ENCODE data around the gene RPUSD3.

RPUSD3 gene

GRCh38 chr3:9818666-9819335 is 25.0 kb downstream of the RPUSD3 start:
- Histone ChIP-seq H3K79me2 (no peaks in the 10 kb centered on the region), H3K9ac (no peak overlapping the region), H3K4me3 (ENCODE audit: low read depth, low read length) (no peak overlapping the region), H3K4me2 (ENCODE audit: low read length) (no peak overlapping the region), H3K27me3 (ENCODE audit: control insufficient read depth, insufficient read depth, low read length) (no peaks in the 10 kb centered on the region), H3K27ac (no peak overlapping the region), H3K4me1 (no peaks in the 10 kb centered on the region), H2AFZ (no peak overlapping the region), H3K36me3 (ENCODE audit: control insufficient read depth, insufficient read depth, low read length) (no peaks in the 10 kb centered on the region), H3K9me3 (ENCODE audit: control insufficient read depth, low read length) (no peaks in the 10 kb centered on the region)
- TF ChIP-seq CTCF (IDR thresholded peaks at IDR 0.05): no peak

DNA sequence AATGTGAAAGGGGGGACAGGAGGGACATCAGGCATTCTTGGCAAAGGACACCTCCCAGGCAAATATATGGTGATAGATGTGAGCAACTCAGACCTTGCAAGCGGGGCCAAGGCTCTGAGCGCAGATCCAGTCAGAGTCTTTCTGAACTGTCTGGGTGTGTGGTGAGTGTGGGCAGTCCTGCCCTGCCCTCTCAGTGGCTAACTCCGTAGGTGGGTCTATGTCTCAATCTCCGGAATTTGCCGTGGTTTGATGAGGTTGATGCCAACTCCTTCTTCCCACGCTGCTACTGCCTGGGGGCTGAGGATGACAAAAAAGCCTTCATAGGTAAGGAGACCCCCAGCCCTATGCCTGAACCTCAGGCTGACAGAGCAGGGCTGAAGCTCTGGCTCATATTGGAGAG is 26.4 kb downstream of the RPUSD3 start:
- no peaks in the 10 kb centered on the region for H3K36me3 ChIP-seq (ENCODE audit: control insufficient read depth, insufficient read depth, low read length)
- no peak overlapping the region for H3K4me2 ChIP-seq (ENCODE audit: low read length)
- no peak overlapping the region for H3K27ac ChIP-seq
- no peak overlapping the region for H3K4me3 ChIP-seq (ENCODE audit: low read depth, low read length)
- no peaks in the 10 kb centered on the region for H3K79me2 ChIP-seq
- no peak overlapping the region for H2AFZ ChIP-seq
- no peaks in the 10 kb centered on the region for H3K27me3 ChIP-seq (ENCODE audit: control insufficient read depth, insufficient read depth, low read length)
- TF ChIP-seq CTCF (IDR thresholded peaks at IDR 0.05): no peak
- H3K9ac ChIP-seq: no peak overlapping the region
- no peaks in the 10 kb centered on the region for H3K4me1 ChIP-seq
- no peaks in the 10 kb centered on the region for H3K9me3 ChIP-seq (ENCODE audit: control insufficient read depth, low read length)

DNA sequence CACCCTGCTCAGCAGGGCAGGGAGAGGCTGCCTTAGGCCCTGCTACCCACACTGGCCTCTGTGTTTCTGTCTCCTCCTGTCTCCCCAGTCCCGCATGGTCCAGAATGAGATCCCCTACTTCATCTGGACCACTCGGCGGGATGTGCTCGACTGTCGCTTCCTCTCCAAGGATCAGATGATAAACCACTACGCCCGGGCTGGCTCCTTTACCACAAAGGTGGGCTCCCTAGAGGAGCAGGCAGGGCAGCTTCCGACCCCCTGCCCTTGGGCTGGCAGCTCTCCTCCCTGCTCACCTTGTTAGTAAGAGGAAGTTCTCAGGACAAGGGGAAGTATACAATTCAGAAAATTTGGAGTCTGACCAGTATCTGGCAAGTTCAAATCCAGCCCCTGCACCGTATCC is 27.8 kb downstream of the RPUSD3 start:
- Histone ChIP-seq H3K27me3 (ENCODE audit: control insufficient read depth, insufficient read depth, low read length) (no peaks in the 10 kb centered on the region), H3K4me2 (ENCODE audit: low read length) (no peak overlapping the region), H3K4me3 (ENCODE audit: low read depth, low read length) (no peak overlapping the region), H3K4me1 (no peaks in the 10 kb centered on the region), H2AFZ (no peak overlapping the region), H3K27ac (no peak overlapping the region), H3K79me2 (no peaks in the 10 kb centered on the region), H3K9ac (no peak overlapping the region), H3K36me3 (ENCODE audit: control insufficient read depth, insufficient read depth, low read length) (no peaks in the 10 kb centered on the region), H3K9me3 (ENCODE audit: control insufficient read depth, low read length) (no peaks in the 10 kb centered on the region)
- no peak for TF ChIP-seq CTCF (IDR thresholded peaks at IDR 0.05)

GRCh38 chr3:9812870-9813483 is 30.8 kb downstream of the RPUSD3 start:
- Histone ChIP-seq H3K9ac (no peak overlapping the region), H3K27me3 (ENCODE audit: control insufficient read depth, insufficient read depth, low read length) (no peaks in the 10 kb centered on the region), H3K79me2 (no peaks in the 10 kb centered on the region), H3K27ac (no peak overlapping the region), H3K9me3 (ENCODE audit: control insufficient read depth, low read length) (no peaks in the 10 kb centered on the region), H3K36me3 (ENCODE audit: control insufficient read depth, insufficient read depth, low read length) (no peaks in the 10 kb centered on the region), H3K4me2 (ENCODE audit: low read length) (no peak overlapping the region), H3K4me3 (ENCODE audit: low read depth, low read length) (no peak overlapping the region), H3K4me1 (peaks cover 6% of the 10 kb centered on the region), H2AFZ (no peak overlapping the region)
- TF ChIP-seq CTCF (IDR thresholded peaks at IDR 0.05): no peak

GRCh38 chr3:9810846-9811245 is 33.0 kb downstream of the RPUSD3 start:
- H3K4me2 ChIP-seq (ENCODE audit: low read length): peak overlapping the region; percentile 95
- peak overlapping the region; percentile 79 for H2AFZ ChIP-seq
- H3K79me2 ChIP-seq: no peaks in the 10 kb centered on the region
- H3K4me3 ChIP-seq (ENCODE audit: low read depth, low read length): peak overlapping the region; percentile 82
- H3K27me3 ChIP-seq (ENCODE audit: control insufficient read depth, insufficient read depth, low read length): no peaks in the 10 kb centered on the region
- peaks cover 6% of the 10 kb centered on the region for H3K4me1 ChIP-seq
- no peak overlapping the region for H3K9ac ChIP-seq
- TF ChIP-seq CTCF (IDR thresholded peaks at IDR 0.05): no peak
- H3K27ac ChIP-seq: no peak overlapping the region
- no peaks in the 10 kb centered on the region for H3K9me3 ChIP-seq (ENCODE audit: control insufficient read depth, low read length)
- H3K36me3 ChIP-seq (ENCODE audit: control insufficient read depth, insufficient read depth, low read length): no peaks in the 10 kb centered on the region
